Cardiac fibroblast (primary cell): ENCODE data around the gene RGS7.

Experiments used
- DNase-seq, 2 donors: peaks; one replicate each; pipeline versions ENCODE4 v3.0.0 to v3.0.0-alpha.2; 2010; ENCODE audit warnings: low read depth in 2 of 2
- H3K4me3 ChIP-seq, 2 donors: replicated peaks in 1 of 2; 1 replicate in 1 of 2; 2 replicates in 1 of 2; pipeline ENCODE4 v1.5.1; 2011; ENCODE audit warnings: low read depth in 2 of 2, low read length in 2 of 2, mild to moderate bottlenecking in 2 of 2, moderate library complexity in 1 of 2
- TF ChIP-seq, protein P1 (sequence below): IDR thresholded peaks from one replicate; pipeline ENCODE4 v1.5.1; 2011; ENCODE audit warnings: low read depth, mild to moderate bottlenecking, low read length, inconsistent platforms

RGS7 gene

DNA sequence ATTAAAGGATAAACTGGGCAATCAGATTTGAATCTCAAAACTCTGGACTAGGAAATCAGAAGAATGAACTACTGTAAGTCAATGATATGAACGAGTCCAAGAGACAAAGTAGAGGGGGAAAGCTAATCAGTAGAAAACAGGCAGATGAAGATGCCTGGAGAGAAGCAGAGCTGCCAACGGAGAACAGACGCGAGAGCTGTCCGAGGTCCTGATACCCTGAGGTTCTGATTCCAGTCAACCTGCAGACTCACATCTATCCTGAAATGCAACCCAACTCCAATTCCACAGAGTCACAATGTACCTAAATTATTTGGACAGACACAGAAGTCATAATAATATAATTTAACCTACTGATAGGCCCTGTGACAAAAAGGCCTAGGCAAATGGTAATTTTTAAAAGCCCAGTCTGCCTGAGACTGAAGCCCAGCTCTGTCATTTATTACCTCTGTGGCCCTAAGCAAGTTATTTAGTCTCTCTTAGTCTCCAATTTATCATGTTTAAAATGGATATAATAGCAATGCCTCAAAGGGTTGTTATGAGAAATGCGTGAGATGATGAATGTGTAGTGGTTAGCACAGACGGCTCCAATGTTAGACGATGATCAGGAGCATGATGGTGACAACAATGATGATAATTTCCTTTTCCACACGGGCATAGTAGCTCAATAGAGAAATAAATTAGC lies 33.4 kb downstream of the RGS7 start:
- TF ChIP-seq, protein P1, sequence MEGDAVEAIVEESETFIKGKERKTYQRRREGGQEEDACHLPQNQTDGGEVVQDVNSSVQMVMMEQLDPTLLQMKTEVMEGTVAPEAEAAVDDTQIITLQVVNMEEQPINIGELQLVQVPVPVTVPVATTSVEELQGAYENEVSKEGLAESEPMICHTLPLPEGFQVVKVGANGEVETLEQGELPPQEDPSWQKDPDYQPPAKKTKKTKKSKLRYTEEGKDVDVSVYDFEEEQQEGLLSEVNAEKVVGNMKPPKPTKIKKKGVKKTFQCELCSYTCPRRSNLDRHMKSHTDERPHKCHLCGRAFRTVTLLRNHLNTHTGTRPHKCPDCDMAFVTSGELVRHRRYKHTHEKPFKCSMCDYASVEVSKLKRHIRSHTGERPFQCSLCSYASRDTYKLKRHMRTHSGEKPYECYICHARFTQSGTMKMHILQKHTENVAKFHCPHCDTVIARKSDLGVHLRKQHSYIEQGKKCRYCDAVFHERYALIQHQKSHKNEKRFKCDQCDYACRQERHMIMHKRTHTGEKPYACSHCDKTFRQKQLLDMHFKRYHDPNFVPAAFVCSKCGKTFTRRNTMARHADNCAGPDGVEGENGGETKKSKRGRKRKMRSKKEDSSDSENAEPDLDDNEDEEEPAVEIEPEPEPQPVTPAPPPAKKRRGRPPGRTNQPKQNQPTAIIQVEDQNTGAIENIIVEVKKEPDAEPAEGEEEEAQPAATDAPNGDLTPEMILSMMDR = no peak
- DNase-seq = peak; percentile 25 to 68
- H3K4me3 ChIP-seq = no peak overlapping the region

DNA sequence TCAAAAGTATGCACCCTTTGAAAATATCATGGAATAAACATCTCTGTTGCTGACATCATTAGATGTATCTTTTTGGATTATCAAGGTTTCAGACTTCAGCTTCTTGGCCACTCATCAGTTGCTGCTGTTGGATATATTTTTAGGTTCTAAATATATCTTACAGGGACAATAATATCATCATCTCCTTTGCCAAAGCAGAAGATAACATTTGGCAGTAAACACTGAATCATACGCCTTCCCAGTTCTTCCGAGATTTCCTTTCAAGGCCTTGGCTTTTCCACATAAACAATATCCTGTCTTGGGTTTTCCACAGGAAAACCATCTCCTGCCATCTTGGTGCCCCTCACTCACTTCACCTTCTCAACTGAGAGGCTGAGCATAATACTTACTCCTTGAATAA lies 39.3 kb downstream of the RGS7 start:
- DNase-seq = no peak
- H3K4me3 ChIP-seq = no peak overlapping the region
- TF ChIP-seq, protein P1 = no peak

DNA sequence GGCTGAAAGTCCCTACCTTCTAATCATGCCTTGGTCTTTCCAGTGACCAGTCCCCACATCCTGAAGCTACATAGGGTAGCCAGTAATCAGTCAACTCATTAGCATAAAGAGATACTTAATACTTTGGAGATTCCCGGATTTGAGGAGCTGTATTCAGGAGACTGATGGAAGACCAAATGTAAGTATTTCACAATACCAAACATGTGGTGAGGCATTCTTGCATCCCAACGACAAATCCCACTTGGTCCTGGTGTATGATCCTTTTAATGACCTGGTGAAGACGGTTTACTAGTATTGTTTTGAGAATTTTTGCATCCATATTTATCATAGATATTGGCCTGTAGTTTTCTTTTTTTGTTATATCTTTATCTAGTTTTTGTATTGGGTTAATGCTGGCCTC lies 40.6 kb downstream of the RGS7 start:
- TF ChIP-seq, protein P1 = no peak
- H3K4me3 ChIP-seq = no peak overlapping the region
- DNase-seq = no peak

DNA sequence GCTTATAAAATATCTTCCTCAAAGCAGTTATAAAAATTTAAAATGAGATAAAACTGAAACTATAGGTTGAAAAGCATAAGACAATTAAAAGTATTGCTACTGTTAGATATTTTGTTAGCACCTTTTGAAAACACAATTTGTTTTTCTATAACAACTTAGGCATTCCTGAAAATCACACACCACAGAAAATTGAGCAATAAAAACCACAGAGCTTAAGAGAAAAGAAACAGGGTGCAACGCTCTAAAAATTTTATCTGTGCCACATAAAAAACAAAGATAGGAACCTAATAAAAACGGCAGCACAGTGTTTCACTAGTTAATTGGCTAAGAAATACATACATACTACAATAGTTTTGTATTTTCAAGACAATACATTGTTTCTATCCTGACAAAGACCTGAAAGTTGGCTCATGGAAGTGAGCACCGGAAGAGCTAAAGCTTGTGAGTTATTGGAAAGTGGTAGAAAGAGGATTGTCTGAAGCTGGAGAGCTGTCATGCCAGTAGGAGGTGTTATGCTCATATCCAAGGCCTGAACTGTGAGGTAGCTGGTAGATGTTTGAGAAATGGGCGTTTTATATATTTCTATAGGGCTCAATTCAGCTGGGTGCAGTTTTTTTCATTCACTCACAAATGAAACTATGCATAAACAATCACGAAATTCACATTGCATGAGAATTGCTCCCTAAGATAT lies 45.8 kb downstream of the RGS7 start:
- no peak overlapping the region for H3K4me3 ChIP-seq
- DNase-seq = peak in 1 of 2 donors; percentile 63
- TF ChIP-seq, protein P1 = peak; percentile 37

DNA sequence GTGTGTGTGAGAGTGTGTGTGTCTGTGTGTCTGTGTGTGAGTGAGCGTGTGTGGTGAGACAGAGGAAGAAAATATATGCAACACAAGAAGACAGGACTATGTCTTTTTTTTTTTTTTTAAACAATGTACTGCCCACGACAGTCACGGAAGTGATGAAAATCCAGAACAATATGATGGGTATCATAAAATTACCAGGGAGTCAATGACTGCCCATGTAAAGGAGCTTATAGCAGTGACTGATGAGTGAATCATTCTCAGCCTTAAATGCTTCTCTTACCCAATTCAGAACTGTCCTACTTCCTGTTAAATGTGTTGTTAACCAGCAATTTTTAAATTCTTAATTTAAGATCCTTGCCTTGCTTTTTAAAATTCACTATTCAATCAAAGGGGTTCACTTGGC lies 46.6 kb downstream of the RGS7 start:
- TF ChIP-seq, protein P1 = no peak
- DNase-seq = peak in 1 of 2 donors; percentile 87
- no peak overlapping the region for H3K4me3 ChIP-seq

DNA sequence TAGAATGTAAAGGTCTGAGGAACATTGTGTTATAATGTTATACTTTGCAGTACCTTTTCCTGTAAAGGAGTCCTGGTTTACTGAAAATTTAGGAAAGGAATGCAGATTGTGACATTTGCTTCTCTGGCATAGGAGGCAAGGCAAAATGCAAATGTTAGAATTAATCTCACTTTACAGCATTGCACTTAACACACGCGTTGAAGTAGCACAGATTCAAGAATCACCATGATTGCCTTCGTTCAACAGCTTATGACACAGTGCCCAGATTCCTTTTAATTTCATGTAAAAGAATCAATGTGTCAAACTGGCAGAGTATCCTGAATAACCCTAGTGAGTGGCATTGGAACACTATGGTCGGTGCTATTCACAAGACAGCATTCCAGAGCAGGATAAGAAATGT lies 47.4 kb downstream of the RGS7 start:
- H3K4me3 ChIP-seq = no peak overlapping the region
- no peak for DNase-seq
- TF ChIP-seq, protein P1 = no peak

DNA sequence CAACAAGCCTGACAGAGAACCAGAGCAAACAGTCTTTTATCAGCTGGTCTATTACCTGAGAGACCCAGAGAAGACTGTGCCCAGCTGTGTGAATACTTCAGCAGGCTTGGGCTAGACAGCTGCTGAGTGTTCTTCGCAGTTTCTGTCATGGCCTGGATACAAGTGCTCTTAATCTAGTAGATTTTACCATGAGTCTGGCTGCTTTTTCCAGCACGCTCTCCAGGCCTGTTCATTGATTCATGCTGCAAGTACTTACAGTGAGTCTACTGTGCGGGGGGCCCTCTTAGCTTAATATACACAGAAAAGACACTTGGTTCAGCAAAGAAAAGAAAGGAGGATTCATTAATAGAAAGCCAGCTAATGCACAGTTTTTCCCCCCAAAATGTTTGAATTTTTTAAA lies 48.5 kb downstream of the RGS7 start:
- TF ChIP-seq, protein P1 = no peak
- no peak overlapping the region for H3K4me3 ChIP-seq
- no peak for DNase-seq
